Natural killer cell (primary cell): ENCODE measurements around the gene INCA1. TPM values are rescaled to one million over a fixed set of nuclear protein-coding genes. Genes with fewer than 3 reads are reported as not detected.

Source experiments
- ATAC-seq, 3 donors: fragments of 150-1000 bp in 2 of 3; fragments of 200-7000 bp in 1 of 3; cut with Tn5 transposase; 1 replicate in 1 of 3; 2 replicates in 2 of 3; pipeline ENCODE4 v1.10.0; 2021; ENCODE audit warnings: mild to moderate bottlenecking in 2 of 3, moderate library complexity in 2 of 3
- DNase-seq, 2 donors: peaks; one replicate each; pipeline versions ENCODE4 v3.0.0 to v3.0.0-alpha.2; 2013 to 2021; ENCODE audit warnings: mixed read lengths in 1 of 2
- H3K27ac ChIP-seq: one replicate; pipeline ENCODE4 v1.5.1; 2013; ENCODE audit warnings: mild to moderate bottlenecking, low read length
- H3K27me3 ChIP-seq: one replicate; pipeline ENCODE4 v1.6.1; 2013; ENCODE audit warnings: low read length; ENCODE audit not compliant: control insufficient read depth, insufficient read depth
- H3K36me3 ChIP-seq: one replicate; pipeline ENCODE4 v1.6.1; 2013; ENCODE audit warnings: low read length; ENCODE audit not compliant: control insufficient read depth, insufficient read depth
- H3K4me1 ChIP-seq: one replicate; pipeline ENCODE4 v1.6.1; 2013; ENCODE audit warnings: low read length; ENCODE audit not compliant: control insufficient read depth, insufficient read depth
- H3K4me3 ChIP-seq: one replicate; pipeline ENCODE4 v1.5.1; 2013; ENCODE audit warnings: low read length
- H3K9me3 ChIP-seq: one replicate; pipeline ENCODE4 v1.6.1; 2013; ENCODE audit warnings: low read length; ENCODE audit not compliant: control insufficient read depth, insufficient read depth
- H3K27ac Mint-ChIP-seq, 2 donors: one replicate each; pipeline ENCODE4 v1.8.0; 2022; ENCODE audit warnings: mild to moderate bottlenecking in 2 of 2, mixed read lengths in 2 of 2, moderate library complexity in 1 of 2
- H3K27me3 Mint-ChIP-seq, 2 donors: one replicate each; pipeline ENCODE4 v1.8.0; 2022; ENCODE audit warnings: low read depth in 2 of 2, mixed read lengths in 2 of 2
- H3K36me3 Mint-ChIP-seq: one replicate; pipeline ENCODE4 v1.8.0; 2022; ENCODE audit warnings: mixed read lengths
- H3K4me1 Mint-ChIP-seq, 2 donors: one replicate each; pipeline ENCODE4 v1.8.0; 2022; ENCODE audit warnings: mixed read lengths in 2 of 2
- H3K4me3 Mint-ChIP-seq: one replicate; pipeline ENCODE4 v1.8.0; 2022; ENCODE audit warnings: mild to moderate bottlenecking, moderate library complexity, mixed read lengths
- H3K9me3 Mint-ChIP-seq, 2 donors: one replicate each; pipeline ENCODE4 v1.8.0; 2022; ENCODE audit warnings: mixed read lengths in 2 of 2
- WGBS: methylation state at CpG from one replicate; pipeline ENCODE4 v1.1.7; 2013; ENCODE audit warnings: missing lambda C conversion rate; ENCODE audit not compliant: insufficient coverage; 5-methylcytosine and 5-hydroxymethylcytosine counted together
- intact Hi-C: fragments of 100-400 bp; cut with micrococcal nuclease; formaldehyde crosslinking; loops from one replicate; pipeline ENCODE4 v1.14.2; 2022
- total RNA-seq, 4 donors: library from RNA; stranded (reverse); fragments of 120-200 nt in 1 of 4; gene quantifications; one replicate each; pipeline versions ENCODE4 v1.2.3 to v1.2.4, GENCODE V29; 2013 to 2022
- TF ChIP-seq, protein P1 (sequence below): fragments of 200-600 bp; IDR thresholded peaks from one replicate; pipeline ENCODE4 v1.8.0; 2022; ENCODE audit warnings: antibody characterized with exemption

INCA1 gene
- total RNA-seq, 3 donors from 2014 or later (not counting 1 experiment from before 2014, with no cell fraction given) = 0.39 to 0.54 TPM; not detected in 1

DNA sequence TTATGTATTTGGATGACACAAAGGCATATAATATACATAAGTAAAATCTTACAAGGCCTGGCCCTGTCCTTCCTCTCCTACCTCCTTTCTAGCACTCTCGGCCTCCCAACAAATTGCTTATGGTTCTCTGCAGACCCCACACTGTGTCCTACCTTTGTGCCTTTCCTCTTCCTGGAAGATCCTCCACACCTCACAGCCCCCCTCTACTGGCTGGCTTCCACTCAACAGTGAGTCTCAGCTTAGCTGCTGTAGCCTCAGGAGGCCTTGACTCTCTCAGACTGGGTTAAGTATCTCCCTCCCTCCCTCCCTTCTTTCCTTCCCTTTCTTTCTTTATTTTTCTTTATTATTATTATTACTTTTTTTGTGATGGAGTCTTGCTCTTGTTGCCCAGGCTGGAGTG is 46.2 kb upstream of the INCA1 start:
- H3K4me1 ChIP-seq = peaks cover 11% of the 10 kb centered on the region

DNA sequence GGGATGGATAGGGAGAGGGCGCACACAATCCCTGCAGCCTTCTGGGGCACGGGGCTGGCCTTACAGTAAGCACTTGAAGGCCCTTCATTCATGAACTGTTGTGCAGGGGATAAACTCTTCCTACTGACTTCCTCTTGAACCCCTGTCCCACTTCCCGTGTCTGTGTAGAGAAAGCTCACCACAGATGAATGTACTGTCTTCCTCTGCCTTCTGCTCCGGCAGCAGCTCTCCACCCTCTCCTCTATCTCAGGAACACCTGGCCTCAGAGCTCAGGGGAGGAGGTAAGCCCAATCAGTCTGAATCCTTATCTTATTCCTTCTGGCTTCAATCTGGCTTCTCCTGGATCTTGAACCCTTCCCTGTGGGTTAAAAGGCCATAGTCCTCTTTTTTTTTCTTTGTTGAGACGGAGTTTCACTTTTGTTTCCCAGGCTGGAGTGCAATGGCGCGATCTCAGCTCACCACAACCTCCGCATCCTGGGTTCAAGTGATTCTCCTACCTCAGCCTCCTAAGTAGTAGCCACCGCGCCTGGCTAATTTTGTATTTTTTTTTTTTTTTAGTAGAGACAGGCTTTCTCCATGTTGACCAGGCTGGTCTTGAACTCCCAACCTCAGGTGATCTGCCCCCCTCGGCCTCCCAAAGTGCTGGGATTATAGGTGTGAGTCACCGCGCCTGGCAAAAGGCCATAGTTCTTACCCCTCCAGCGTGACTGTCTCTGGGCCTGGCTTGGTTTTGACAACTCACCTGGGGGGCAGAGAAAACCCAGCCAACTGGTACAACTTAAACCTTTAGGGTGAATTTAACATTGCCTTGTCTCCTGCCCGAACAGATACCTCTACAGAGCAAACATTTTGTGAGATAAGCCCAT is 45.1 kb upstream of the INCA1 start:
- Histone ChIP-seq H3K27ac (no peak overlapping the region), H3K36me3 (no peaks in the 10 kb centered on the region), H3K4me3 (no peak overlapping the region), H3K4me1 (peaks cover 10% of the 10 kb centered on the region), H3K27me3 (no peaks in the 10 kb centered on the region), H3K9me3 (no peaks in the 10 kb centered on the region)
- Mint-ChIP-seq H3K4me3 (peak overlapping the region; percentile 40), H3K27ac (peak overlapping the region in 1 of 2 donors; percentile 12), H3K9me3 (no peaks in the 10 kb centered on the region), H3K27me3 (no peaks in the 10 kb centered on the region), H3K36me3 (no peaks in the 10 kb centered on the region), H3K4me1 (peaks cover 6 to 8% of the 10 kb centered on the region in 2 donors)
- ATAC-seq (no peak), DNase-seq (peak in 1 of 2 donors; percentile 48)
- TF ChIP-seq, protein P1, sequence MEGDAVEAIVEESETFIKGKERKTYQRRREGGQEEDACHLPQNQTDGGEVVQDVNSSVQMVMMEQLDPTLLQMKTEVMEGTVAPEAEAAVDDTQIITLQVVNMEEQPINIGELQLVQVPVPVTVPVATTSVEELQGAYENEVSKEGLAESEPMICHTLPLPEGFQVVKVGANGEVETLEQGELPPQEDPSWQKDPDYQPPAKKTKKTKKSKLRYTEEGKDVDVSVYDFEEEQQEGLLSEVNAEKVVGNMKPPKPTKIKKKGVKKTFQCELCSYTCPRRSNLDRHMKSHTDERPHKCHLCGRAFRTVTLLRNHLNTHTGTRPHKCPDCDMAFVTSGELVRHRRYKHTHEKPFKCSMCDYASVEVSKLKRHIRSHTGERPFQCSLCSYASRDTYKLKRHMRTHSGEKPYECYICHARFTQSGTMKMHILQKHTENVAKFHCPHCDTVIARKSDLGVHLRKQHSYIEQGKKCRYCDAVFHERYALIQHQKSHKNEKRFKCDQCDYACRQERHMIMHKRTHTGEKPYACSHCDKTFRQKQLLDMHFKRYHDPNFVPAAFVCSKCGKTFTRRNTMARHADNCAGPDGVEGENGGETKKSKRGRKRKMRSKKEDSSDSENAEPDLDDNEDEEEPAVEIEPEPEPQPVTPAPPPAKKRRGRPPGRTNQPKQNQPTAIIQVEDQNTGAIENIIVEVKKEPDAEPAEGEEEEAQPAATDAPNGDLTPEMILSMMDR = no peak
- 72% methylated on average over 9 of the region's 15 CpGs for WGBS
- intact Hi-C loops = no loop called here

More for the DNA sequence above, 46.2 kb upstream of the INCA1 start:
- TF ChIP-seq, protein P1 = no peak
- ATAC-seq = no peak
- Histone ChIP-seq H3K27me3 (no peaks in the 10 kb centered on the region), H3K36me3 (no peaks in the 10 kb centered on the region), H3K9me3 (no peaks in the 10 kb centered on the region), H3K27ac (no peak overlapping the region), H3K4me3 (no peak overlapping the region)
- no peak overlapping the region for H3K4me3 Mint-ChIP-seq
- H3K27me3 Mint-ChIP-seq = no peaks in the 10 kb centered on the region
- no peaks in the 10 kb centered on the region for H3K36me3 Mint-ChIP-seq
- peaks cover 6 to 8% of the 10 kb centered on the region in 2 donors for H3K4me1 Mint-ChIP-seq
- 100% methylated on average over 1 of the region's 1 CpG for WGBS
- no peaks in the 10 kb centered on the region for H3K9me3 Mint-ChIP-seq
- intact Hi-C loops = no loop called here
- DNase-seq = no peak
- H3K27ac Mint-ChIP-seq = no peak overlapping the region

DNA sequence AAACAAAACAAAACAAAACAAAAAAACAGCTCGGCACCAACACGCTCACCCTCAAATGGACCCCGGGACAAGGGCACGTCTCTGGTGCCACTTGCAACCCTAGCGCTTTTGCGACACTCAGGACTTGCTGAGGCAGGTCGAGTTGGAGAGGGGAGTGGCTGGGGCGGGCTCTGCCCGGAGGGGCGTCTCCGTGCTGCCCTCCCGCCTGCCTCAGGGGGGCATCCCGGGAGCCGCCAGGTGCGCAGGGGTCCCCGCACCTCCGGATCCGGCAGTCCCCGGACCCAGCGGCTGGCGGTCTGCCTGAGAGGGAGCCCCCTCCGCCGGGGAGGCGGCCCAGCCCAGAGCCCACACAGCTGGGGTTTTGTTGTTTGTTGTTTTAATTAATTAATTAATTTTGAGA is 38.0 kb upstream of the INCA1 start, which contains the start of gene SLC52A1:
Gene SLC52A1 (minus strand): TSS at position 112 of the 400 bp plus-strand sequence. CDS start 820 bp downstream, outside the sequence.
- no peak for ATAC-seq
- peaks cover 0 to 7% of the 10 kb centered on the region in 2 donors for H3K27me3 Mint-ChIP-seq
- no peaks in the 10 kb centered on the region for H3K36me3 ChIP-seq
- peaks cover 14% of the 10 kb centered on the region for H3K4me1 ChIP-seq
- H3K4me1 Mint-ChIP-seq = peaks cover 6 to 13% of the 10 kb centered on the region in 2 donors
- TF ChIP-seq, protein P1 = no peak
- H3K9me3 ChIP-seq = no peaks in the 10 kb centered on the region
- no peak for DNase-seq
- H3K27ac ChIP-seq = no peak within 1 kb of the TSS
- 13% methylated on average over 23 of the region's 24 CpGs for WGBS
- no peaks in the 10 kb centered on the region for H3K36me3 Mint-ChIP-seq
- H3K9me3 Mint-ChIP-seq = no peaks in the 10 kb centered on the region
- H3K27ac Mint-ChIP-seq = no peak within 1 kb of the TSS
- H3K4me3 ChIP-seq = no peak within 1 kb of the TSS
- no peaks in the 10 kb centered on the region for H3K27me3 ChIP-seq
- no peak within 1 kb of the TSS for H3K4me3 Mint-ChIP-seq
- intact Hi-C loops = no loop called here
